Amniotic stem cell (primary cell): ENCODE results near the gene MREG.
"Not testable (repeated sequence)": the region's sequence is repeated elsewhere in the genome, so short reads cannot be mapped to it uniquely, and the experiment has no call there.

Experiments used
- DNase-seq: peaks from one replicate; lab custom pipeline; 2025; lab: John Stamatoyannopoulos, UW

The MREG gene

DNA sequence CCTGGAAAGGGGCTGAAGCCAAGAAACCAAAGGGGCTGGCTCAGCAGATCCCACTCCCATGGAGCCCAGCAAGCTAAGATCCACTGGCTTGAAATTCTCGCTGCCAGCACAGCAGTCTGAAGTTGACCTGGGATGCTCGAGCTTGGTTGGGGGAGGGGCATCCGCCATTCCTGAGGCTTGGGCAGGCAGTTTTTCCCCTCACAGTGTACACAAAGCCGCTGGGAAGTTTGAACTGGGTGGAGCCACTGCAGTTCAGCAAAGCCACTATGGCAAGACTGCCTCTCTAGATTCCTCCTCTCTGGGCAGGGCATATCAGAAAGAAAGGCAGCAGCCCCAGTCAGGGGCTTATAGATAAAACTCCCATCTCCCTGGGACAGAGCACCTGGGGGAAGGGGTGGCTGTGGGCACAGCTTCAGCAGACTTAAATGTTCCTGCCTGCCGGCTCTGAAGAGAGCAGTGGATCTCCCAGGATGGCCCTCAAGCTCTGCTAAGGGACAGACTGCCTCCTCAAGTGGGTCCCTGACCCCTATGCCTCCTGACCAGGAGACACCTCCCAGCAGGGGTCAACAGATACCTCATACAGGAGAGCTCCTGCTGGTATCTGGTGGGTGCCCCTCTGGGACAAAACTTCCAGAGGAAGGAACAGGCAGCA, 24.7 kb downstream of the MREG start:
- not testable (repeated sequence) for DNase-seq

DNA sequence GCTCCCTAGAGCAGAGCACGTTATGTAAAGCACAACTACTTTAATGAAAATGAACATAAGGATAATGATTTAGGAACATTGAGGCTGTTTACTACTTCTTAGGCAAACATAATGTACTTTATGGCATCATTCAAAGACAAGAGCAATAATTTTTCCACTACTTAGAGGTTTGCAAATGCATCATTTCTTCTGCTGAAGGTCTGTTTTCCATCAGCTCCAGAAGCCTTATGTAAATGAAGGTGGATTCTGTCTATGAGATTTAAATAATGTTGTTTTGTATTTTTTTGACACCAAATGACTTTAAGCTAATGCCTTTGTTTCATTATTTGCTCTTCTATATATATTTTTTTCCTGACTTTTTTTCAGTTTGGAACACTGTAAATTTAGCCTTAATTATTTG, 28.1 kb downstream of the MREG start:
- DNase-seq: no peak

DNA sequence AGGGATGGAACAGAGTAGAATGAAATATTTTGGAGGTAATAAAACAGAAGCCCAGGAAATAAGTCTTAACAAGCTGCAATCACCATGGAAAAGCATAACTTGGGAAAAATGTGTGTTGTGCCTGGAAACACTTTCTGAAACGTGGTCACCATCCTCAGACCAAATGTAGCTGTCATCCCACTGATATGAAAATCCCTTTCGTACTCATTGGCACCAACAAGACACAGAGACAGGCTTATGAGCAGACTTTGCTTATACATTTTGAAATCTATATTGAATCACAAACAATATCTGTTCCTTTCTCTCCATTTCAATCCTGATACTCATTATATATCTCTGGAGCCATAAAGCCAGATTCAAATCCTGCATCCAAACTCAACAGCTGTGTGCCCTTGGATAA, 28.7 kb downstream of the MREG start:
- DNase-seq: no peak

DNA sequence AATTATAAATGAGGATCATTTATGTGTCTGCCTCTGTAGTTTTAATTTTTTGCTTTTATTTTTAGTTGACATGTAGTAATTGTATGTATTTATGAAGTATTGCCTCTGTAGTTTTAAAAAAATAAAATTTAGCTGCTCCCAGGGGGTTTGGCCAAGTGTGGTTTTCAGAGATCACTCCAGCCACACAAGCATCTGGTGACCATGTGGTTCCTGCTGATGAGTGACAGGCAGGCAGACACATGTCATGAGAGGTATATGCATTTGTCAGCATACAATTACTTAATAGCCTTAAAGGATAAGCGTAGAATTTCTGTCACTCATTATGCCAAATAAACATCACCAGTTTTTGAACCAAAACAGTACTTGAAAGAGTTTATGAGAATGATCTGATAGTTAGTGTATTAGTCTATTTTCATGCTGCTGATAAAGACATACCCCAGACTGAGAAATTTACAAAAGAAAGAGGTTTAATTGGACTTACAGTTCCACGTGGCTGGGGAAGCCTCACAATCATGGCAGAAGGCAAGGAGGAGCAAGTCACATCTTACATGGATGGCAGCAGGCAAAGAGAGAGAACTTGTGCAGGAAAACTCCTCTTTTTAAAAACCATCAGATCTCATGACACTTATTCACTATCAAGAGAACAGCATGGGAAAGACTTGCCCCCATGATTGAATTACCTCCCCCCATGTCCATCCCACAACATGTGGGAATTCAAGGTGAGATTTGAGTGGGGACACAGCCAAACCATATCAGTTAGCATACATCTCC, 29.6 kb downstream of the MREG start:
- DNase-seq: no peak

DNA sequence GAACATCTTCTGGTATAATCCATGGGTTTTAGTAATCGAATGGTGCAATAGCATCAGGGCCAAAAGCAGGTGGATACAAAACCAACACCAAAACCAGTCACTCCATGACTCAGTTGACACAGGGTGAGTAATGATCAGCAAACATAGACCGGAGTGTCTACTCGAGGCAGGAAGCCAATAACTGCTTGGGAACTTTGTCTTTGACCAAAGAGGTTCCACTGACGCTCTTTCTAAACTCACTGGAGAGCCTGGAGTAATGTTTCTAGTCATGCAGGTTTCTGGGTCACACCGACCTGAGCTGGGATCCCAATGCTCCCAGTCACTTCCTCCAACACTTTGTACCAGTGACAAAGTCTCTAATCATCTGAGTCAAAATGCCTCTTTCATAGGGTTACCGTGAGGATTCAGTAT, 30.9 kb downstream of the MREG start:
- no peak for DNase-seq

DNA sequence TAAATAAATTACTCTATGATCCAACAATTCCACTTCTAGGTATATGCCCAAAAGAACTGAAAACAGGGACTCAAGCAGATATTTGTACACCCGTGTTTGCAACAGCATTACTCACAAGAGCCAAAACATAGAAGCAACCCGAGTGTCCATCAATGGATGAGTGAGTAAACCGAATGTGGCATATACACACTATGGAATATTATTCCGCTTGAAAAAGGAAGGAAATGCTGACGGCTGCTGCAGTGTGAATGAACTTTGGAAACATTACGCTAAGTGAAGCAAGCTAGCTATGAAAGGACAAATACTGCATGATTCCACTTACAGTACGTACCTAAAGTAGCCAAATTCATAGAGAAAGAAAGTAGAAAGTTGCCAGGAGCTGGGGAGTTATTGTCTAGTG, 32.2 kb downstream of the MREG start:
- DNase-seq: no peak

DNA sequence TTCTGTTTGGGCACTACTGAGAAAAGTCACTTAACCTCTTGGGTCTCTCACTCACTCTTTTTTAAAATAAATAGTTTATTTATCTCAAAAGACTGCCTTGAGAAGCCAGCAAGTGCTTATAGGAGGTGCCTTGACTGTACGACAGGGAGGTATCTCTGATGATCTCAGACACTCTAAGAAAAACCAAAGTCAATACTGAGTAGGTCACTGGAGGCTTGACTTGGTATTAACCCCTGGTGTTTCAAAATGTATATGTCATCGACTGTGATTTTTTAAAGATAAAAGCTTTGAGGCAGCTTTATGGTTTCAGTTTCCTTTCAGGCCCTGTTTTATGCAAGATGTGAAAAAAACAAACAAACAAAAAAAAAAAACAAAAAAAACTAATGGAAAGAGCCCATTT, 33.7 kb downstream of the MREG start:
- DNase-seq: no peak

DNA sequence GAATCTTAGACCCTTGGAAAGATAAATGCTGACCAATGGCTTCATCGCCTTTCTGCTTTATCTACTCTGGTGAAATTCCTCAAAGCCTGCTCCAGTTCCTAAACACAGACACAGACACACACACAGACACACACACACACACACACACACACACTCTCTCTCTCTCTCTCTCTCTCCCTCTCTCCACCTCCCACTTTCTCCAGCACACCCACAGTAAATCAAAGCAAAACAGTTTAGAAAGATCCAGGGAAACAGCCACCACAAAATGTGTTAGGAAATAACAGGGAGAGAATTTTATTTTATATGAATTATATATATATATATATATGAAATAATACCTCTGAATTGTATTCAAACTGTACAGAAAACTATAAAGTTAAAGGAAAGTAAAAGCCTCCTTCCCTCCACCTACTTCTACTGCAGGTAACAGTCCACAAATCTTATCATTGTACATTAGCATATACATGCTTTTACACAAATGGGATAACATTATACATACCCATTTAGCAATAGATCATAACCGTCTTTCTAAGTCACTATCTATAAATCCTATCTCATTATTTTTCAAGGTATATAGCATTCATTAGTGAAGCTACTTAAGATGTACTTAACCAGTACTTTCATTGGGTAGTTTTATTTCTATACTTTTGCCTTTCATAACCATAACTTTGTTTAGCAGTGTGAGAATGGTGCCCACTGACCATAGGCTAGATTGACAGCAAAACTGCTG, 38.5 kb downstream of the MREG start:
- no peak for DNase-seq

DNA sequence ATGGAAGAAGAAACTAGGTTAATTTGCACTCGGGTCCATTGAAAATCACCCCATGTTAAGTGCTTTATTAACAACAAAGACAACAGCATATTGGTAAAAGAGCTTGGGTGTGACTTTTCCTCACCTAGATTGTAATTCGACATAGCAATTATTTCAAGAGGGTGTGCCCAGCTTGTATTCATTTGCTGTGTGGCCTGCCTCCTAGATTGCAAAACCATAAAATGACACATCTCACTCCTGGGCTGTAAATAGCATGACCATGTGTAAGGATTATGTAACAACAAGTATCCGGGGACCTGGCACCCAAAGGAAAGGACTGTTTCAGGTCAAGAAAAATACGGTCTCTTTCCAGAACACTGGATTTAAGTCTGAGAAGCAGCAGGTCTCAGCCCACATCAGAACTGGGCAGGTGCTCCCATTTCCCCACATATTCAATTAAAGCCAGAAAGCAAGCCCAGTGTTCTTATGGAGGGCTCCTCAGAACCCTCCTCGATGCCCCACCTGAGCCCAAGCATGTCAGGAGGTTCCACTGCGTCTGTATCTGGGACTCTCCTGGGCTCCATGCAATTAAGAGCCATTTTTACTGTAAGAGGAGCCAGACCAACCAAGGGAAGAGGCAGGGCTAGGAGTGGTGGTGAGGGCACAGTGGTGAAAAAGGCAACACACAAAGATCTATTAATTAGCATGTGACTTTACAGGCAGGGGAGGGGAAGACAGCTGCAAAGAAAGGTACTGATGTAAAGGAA, 39.2 kb downstream of the MREG start:
- DNase-seq: no peak

DNA sequence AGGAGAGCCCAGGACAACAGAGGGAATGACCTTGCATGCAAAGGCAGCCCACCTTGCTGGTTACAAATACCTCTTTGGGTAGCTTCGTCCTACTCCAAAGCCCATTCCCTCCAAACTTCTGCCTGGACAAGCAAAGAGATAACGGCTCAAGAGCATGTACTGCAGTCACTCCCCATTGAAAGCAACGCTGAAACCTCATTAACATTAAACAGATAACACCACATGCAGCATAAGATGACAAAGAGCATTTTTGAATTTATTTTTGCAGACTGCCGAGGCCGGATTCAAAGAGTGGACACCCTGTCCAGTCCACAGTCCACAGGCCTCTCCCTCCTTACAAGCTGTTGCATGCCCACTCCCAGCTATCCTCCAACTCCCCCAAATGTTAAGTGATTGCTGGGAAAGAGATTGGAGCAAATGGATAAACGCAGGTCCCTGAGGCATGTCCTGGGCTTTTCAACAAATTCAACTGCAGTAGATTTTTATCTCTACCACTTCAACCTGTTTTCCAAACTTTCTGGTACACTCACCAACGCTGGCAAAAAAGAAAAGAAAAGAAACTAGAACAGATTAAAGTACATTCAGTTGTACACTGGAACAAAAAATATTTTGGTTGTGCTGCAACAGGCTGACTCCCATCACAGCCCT, 40.1 kb downstream of the MREG start:
- DNase-seq: no peak

DNA sequence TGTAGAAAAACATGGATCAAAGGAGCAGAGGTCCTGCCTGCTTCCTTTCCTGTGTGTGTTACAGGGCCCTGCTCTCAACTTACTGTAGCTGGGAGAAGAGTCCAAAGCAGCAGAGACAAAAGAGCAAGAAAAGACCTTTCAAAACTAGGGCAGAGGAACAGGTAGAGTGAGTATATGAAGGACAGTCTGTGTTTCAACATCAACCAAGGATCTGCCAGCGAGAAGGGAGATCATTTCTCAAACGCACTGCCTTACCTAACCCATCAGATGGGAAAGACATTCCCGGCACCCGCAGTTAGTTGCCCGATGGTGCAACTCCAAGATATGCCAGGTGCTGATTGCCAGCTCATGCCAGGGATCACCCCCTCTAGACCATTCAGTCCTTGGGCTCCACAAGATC, 41.7 kb downstream of the MREG start:
- no peak for DNase-seq

DNA sequence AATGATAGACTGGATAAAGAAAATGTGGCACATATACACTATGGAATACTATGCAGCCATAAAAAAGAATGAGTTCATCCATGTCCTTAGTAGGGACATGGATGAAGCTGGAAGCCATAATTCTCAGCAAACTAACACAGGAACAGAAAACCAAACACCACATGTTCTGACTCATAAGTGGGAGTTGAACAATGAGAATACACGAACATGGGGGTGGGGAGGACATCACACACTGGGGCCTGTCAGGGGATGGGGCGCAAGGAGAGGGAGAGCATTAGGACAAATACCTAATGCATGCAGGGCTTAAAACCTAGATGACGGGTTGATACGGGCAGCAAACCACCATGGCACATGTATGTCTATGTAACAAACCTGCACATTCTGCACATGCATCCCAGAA, 42.5 kb downstream of the MREG start:
- DNase-seq: not testable (repeated sequence)

DNA sequence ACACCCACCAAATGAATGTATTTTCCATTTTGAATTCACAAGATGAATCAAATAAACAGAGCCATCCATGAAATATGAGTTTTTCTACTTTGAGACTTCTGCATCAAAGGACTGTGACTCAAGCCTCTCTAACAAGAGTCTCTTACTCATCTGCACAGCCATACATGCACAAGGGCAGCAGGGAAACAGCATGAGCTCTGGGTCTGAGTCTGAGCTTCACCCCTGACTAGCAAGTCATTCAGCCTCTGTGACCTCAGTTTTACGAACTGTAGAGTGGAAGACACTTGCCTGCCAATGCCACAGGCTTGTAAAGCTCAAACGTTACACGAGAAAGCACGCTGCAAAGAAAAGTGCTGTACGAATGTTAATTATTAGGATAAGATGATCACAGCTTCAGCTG, 42.9 kb downstream of the MREG start:
- DNase-seq: no peak

DNA sequence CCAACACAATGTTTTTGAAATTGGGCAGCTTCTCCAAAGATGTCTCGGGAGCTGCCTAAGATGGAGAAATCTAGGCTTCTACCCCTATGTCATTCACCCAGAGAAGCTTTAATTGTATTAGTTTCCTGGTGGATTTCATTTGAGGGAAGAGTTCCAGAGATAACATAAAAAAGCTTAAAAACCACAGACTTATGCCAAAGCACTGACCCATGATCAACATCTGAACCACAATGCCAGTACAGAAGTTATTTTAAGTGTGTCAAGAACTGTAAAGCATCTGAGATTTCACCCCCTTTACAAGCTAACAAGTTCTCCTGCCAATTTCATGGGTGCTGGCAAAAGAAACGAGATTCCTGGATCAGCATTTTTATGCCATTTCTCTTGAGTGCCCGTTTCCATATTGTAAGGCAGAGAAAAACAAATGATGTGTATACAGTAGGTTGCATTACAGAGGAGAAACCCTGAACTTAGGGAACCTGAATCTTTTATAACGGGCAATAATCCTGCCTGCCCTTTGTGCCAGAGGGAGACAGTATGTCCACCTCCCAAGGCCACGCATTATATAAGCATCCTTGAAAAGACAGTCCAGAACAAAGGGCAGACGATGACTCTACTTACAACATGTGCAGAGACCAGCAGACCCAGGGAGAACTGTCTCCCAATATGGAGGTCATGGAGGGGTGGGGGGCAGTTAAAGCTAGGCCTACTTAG, 44.1 kb downstream of the MREG start:
- DNase-seq: no peak

DNA sequence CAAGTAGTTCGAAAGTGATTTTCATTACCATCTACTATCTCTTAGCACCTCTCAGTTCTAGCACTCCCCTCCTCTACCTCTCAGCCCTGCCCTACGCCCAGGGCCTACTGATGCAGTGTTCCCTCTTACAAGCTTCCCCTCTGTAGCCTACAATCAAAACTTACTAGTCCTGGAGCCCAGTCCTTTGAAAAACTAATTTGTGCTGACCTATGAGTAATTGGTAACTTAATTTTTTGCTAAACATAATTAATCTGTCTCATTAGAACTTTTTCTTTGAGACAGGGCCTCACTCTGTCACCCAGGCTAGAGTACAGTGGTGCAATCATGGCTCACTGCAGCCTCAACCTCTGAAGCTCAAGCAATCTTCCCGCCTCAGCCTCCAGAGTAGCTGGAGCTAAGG, 44.9 kb downstream of the MREG start:
- DNase-seq: no peak

DNA sequence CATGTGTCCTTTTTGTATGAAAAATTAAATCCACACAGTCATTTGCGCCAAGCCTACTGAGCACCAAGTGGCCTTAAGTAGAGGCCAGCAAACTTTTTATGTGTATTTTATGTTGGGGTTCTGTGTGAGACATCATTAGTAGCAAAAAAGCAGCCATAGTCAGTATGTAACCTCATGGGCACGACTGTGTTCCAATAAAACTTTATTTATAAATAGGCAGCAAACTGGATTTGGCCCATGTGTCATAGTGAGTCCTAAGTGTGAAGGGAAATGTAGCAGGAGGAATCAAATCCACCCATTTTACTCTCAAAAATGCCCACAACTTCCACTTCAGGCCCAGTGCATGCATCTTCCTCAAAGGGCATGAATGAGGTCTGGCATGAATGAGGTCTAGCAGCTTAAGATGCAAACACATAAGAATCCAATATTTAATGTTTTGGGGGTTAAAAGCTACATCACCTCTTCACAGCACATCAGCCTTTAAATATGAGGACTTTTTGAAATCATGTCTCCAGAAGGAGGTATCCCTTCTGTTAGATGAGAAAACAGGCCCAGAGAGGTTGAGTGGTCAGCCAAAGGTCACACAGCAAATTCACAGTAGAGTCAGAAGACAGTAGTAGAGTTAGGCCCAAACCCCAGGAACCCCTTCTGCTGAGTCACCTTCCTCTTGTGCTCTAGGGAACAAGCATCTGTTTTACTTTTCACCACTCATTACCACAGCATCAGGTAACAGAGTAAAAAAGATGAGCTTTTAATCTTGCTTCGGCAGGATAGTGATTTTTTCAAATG, 45.6 kb downstream of the MREG start:
- DNase-seq: no peak

DNA sequence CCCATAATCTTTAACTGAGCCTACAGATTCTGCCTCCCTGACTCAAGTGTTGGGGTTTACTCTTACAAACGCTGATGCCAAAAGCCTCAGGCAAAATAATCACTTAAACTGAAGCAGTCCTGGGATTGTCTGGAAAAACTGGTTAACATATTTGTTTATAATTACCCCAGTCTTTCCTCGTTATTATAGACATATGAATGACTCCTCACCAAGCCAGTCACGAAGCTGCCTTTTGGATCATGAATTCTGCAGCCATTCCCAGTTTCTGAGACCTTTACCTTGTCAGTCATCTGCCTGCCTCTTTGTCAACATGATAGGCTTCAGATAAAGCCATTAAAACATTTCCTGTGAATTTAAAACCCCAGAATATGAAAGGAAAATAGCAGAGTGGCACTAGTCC, 46.4 kb downstream of the MREG start:
- DNase-seq: no peak

DNA sequence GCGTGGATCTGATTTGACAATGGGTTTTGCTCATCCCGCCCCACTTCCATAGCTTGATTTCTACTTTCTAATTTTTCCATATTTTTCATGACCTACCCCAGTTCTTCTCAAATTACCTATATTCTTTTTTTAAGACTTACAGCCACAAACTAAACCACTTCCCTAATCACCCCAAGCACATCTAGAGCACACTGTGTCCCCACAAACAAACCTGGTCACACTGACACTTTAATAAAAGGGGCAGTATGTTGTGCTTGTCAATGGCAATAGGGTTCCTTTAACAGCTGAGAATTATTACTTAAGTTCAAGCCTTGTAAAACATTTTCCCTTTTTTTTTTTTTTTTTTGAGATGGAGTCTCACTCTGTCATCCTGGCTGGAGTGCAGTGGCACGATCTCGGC, 47.1 kb downstream of the MREG start:
- DNase-seq: no peak

DNA sequence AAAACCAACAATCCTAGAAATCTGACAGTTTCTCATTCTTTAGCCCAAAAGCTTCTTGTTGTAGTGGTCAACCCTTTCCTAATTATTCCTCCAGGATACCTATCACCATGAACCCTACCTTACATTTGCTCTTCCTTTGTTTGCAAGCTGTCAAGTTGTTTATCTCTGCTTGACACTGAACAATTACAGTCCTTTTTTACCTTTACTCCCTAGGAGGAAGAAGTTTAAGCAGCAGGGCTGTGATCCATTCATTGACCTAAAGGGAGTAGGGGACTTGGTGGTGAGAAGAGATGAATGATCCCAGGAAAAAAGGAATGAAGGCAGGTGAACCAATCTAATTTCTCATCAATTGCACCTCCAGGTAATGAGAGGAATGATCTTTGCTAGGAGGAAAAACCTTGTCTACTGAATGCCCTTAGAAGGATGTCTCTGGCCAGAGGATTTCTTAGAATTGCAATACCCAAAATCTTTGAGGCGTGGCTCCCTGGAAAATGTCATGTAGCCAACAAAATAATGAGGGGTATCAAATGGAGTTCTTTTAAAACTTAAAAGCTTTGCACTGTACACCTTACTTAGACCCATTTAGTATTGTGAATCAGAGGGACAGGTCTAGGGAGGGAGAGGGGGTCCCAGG, 47.7 kb downstream of the MREG start:
- no peak for DNase-seq

DNA sequence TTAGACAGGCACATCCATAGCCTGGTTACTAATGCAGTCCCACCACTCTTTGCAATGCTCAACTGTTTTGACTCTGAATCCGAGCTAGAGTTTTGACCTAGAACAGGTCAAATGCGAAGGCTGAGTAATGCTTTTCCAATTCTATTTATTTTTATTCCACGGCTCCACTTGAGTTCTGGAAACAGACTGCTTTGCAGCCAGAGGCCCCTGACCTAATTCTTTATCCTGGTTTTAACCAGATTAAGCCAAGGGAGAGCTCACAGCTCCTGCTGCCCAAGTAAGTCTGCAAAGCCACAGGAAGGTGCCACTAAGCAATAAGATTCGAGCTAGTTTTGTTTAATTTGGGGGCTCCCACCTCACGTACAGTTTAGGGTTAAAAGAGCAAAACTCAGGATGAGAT, 51.4 kb downstream of the MREG start:
- DNase-seq: no peak
